ENCODE measurements around the gene ASTN2.

- TF ChIP-seq ZNF274 (IDR thresholded peaks at IDR 0.05; ENCODE audit: low read depth, low read length) (no peak), YY1 (IDR thresholded peaks at IDR 0.05; ENCODE audit: insufficient read depth, insufficient read length) (no peak)
These were observed 964.3 kb downstream of the ASTN2 start for GRCh38 chr9:116450378-116451139.

All from NT2/D1 (cell line).